AG09309 (cell line): Measurements from ENCODE around the gene ZNF561.

Experiments
- DNase-seq: peaks from one replicate; pipeline ENCODE4 v3.0.0-alpha.2; 2010; ENCODE audit warnings: low read depth
- H3K4me3 ChIP-seq: 2 replicates; pipeline ENCODE4 v1.5.1; 2011; ENCODE audit warnings: mild to moderate bottlenecking, low read depth, low read length, moderate library complexity; ENCODE audit not compliant: control insufficient read depth
- TF ChIP-seq, protein P1 (sequence below): IDR thresholded peaks from 2 replicates; pipeline ENCODE4 v1.5.1; 2011; ENCODE audit warnings: mild to moderate bottlenecking, low read depth, low read length, inconsistent platforms; ENCODE audit not compliant: insufficient read depth, control insufficient read depth; ENCODE audit errors: missing control alignments

The ZNF561 gene

DNA sequence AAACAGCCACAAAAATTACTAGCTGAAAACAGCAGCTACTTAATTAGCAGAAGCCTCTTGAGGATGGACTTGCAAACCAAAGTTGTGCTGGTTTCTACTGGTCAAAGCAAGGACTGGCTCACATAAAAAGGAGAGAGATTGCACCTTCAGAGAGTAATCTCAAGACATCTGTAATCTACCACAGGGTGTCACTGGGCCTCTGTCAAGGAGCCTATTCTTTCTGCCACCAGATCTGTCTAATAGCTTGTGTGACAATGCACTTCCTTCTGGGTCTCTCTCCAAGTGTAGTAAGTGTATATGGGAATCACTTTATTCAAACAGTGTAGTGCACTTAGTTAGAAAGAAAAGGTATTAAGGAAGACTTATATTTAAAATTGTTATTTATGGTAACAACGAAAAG lies 24.4 kb upstream of the ZNF561 start:
- no peak for DNase-seq
- no peak overlapping the region for H3K4me3 ChIP-seq
- TF ChIP-seq, protein P1, sequence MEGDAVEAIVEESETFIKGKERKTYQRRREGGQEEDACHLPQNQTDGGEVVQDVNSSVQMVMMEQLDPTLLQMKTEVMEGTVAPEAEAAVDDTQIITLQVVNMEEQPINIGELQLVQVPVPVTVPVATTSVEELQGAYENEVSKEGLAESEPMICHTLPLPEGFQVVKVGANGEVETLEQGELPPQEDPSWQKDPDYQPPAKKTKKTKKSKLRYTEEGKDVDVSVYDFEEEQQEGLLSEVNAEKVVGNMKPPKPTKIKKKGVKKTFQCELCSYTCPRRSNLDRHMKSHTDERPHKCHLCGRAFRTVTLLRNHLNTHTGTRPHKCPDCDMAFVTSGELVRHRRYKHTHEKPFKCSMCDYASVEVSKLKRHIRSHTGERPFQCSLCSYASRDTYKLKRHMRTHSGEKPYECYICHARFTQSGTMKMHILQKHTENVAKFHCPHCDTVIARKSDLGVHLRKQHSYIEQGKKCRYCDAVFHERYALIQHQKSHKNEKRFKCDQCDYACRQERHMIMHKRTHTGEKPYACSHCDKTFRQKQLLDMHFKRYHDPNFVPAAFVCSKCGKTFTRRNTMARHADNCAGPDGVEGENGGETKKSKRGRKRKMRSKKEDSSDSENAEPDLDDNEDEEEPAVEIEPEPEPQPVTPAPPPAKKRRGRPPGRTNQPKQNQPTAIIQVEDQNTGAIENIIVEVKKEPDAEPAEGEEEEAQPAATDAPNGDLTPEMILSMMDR: no peak

DNA sequence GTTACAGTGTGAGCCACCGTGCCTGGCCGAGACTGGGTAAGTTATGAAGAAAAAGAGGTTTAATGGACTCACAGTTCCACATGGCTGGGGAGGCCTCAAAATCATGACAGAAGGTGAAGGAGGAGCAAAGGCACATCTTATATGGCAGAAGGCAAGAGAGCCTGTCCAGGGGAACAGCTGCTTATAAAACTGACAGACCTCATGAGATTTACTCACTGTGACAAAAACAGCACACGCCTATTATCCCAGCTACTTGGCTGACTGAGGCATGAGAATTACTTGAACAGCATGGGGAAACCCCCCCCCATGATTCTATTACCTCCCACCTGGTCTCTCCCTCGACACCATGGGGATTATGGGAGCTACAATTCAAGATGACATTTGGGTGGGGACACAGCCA lies 23.4 kb upstream of the ZNF561 start:
- no peak overlapping the region for H3K4me3 ChIP-seq
- TF ChIP-seq, protein P1: no peak
- no peak for DNase-seq

DNA sequence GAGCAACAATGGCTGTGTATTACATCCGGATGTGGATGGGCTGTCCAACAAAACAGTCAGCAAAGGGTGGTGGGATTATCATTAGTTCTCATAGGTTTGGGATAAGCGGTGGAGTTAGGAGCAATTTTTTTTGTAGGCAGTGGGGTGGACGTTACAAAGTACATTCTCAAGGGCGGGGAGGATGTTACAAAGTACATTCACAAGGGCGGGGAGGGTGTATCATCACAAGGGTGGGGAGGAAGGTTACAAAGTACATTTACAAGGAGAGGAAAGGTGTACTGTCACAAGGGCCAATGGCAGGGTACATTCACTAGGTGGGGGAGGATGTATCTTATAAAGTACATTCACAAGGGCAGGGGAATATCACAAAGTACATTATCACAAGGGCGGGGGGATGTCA lies 20.8 kb upstream of the ZNF561 start:
- no peak overlapping the region for H3K4me3 ChIP-seq
- TF ChIP-seq, protein P1: no peak
- DNase-seq: no peak

DNA sequence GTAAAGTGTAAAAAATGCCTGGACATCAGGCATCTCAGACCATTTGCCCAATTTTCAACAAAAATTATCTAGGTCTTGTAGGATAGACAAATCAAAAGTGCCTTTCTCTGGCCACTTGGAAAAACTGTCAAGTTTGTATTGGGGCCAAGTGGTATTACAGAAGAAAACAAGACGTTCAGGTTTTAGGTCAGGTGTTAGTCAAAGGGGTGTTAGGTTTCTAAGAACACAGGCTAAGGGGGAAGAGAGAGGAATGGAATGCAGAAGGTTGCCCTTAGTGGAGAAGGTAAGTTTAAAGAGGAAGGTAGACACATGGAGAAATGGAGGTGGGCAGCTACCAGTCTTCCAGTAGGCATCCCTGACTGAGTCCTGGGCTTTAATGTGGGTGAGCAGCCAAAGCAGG lies 19.9 kb upstream of the ZNF561 start:
- TF ChIP-seq, protein P1: no peak
- no peak overlapping the region for H3K4me3 ChIP-seq
- DNase-seq: no peak

DNA sequence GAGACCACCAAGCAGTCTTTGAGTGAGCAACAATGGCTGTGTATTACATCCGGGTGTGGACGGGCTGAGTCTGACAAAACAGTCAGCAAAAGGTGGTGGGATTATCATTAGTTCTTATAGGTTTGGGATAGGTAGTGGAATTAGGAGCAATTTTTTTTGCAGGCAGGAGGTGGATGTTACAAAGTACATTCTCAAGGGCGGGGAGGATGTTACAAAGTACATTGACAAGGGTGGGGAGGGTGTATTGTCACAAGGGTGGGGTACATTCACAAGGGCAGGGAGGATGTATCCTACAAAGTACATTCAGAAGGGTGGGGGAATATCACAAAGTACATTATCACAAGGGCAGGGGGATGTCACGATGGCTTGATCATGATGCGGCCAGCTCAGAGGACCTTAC lies 15.0 kb upstream of the ZNF561 start:
- TF ChIP-seq, protein P1: no peak
- H3K4me3 ChIP-seq: no peak overlapping the region
- no peak for DNase-seq

DNA sequence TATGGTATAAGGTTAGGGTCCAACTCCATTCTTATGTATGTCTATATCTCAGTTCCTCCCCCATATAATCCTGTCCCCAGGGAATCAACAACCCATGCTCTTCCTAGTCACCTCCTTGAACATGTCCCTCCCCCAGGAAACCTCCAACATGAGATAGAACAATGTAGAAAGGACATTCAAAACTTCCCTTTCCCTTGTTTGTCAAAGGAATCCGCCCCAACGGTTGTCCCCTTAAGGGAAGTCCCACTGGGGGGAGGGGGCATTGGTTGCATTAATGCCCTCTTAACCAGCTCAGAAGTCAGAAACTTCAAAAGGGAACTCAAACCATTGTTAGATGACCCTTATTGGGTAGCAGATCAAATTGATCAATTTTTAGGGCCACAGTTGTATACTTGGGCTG lies 6.8 kb upstream of the ZNF561 start:
- TF ChIP-seq, protein P1: no peak
- H3K4me3 ChIP-seq: no peak overlapping the region
- DNase-seq: no peak

DNA sequence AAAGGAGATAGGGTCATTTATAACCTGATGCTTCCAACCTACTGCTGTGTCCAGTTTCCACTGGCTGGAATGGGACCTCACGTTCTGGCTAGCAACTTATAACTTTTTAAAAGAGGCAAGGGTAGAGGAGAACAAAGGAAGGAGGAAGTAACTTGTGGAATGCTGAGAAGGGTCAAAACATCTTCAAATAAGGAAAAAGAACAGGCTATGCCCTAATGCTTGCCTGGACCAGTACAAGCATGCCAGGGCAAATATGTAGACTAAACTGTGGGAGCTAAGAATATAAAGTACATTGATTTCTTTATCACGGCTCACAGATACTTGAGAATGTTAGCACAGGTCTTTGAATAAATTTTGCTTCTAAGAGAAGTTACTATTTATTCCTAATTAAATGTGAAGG lies 1.5 kb upstream of the ZNF561 start:
- TF ChIP-seq, protein P1: no peak
- no peak overlapping the region for H3K4me3 ChIP-seq
- no peak for DNase-seq
